HEK293T (cell line): ENCODE results near the gene NBPF4.
"Not testable (repeated sequence)": the region's sequence is repeated elsewhere in the genome, so short reads cannot be mapped to it uniquely, and the experiment has no call there.

Source experiments
- ELF4 ChIP-seq: fragments of 450-650 bp; IDR thresholded peaks from 2 replicates; pipeline ENCODE4 v1.6.1; 2017; ENCODE audit warnings: antibody characterized with exemption
- FOXA1 ChIP-seq: fragments of 450-650 bp; IDR thresholded peaks from 2 replicates; pipeline ENCODE4 v1.6.1; 2016; ENCODE audit warnings: mild to moderate bottlenecking
- FOXK2 ChIP-seq: fragments of 450-650 bp; IDR thresholded peaks from 2 replicates; pipeline ENCODE4 v1.6.1; 2016; ENCODE audit warnings: mild to moderate bottlenecking
- HDGF ChIP-seq: fragments of 450-650 bp; IDR thresholded peaks from 2 replicates; pipeline ENCODE4 v1.6.1; 2017; ENCODE audit warnings: antibody characterized with exemption, borderline replicate concordance
- LEF1 ChIP-seq: fragments of 450-650 bp; IDR thresholded peaks from 2 replicates; pipeline ENCODE4 v1.6.1; 2017; ENCODE audit warnings: mild to moderate bottlenecking, borderline replicate concordance
- SUZ12 ChIP-seq: fragments of 450-650 bp; IDR thresholded peaks from 2 replicates; pipeline ENCODE4 v1.6.1; 2016; ENCODE audit warnings: mild to moderate bottlenecking
- TARDBP ChIP-seq: fragments of 450-650 bp; IDR thresholded peaks from 2 replicates; pipeline ENCODE4 v1.6.1; 2016

- TF ChIP-seq SUZ12, FOXK2, ELF4, HDGF, TARDBP, LEF1, FOXA1: not testable (repeated sequence)
Measured at GRCh38 chr1:108223226-108223625, 20.6 kb downstream of the NBPF4 start.
